Thoracic aorta (tissue), 2 donors: ENCODE results near the gene DLEU7. TPM values are rescaled to one million over a fixed set of nuclear protein-coding genes. Genes with fewer than 3 reads are reported as not detected.

Experiments
- ATAC-seq: fragments of 150-250 bp; one replicate; pipeline ENCODE4 v1.8.0; 2017; ENCODE audit warnings: low read depth; ENCODE audit not compliant: insufficient number of reproducible peaks, low FRiP score
- DNase-seq: peaks from one replicate; pipeline ENCODE4 v3.0.0-alpha.2; 2020; ENCODE audit warnings: low spot score
- H3K27ac ChIP-seq, 2 donors: fragments of 200-600 bp; sonication (generic); 1 replicate in 1 of 2; 2 replicates in 1 of 2; pipeline ENCODE4 v1.5.1; 2016; ENCODE audit warnings: mild to moderate bottlenecking in 2 of 2, moderate library complexity in 2 of 2
- H3K27me3 ChIP-seq: fragments of 200-600 bp; sonication (generic); replicated peaks from 2 replicates; pipeline ENCODE4 v1.6.0; 2016; ENCODE audit warnings: mild to moderate bottlenecking; ENCODE audit not compliant: insufficient read depth
- H3K36me3 ChIP-seq: fragments of 200-600 bp; sonication (generic); one replicate; pipeline ENCODE4 v1.5.1; 2016
- H3K4me1 ChIP-seq, 2 donors: fragments of 200-600 bp; sonication (generic); 1 replicate in 1 of 2; 2 replicates in 1 of 2; pipeline versions ENCODE4 v1.5.1 to v1.6.0; 2016; ENCODE audit warnings: low read depth in 2 of 2, mild to moderate bottlenecking in 1 of 2; ENCODE audit not compliant: control insufficient read depth in 1 of 2
- H3K4me3 ChIP-seq: fragments of 200-600 bp; sonication (generic); 2 replicates; pipeline ENCODE4 v1.5.1; 2016; ENCODE audit warnings: mild to moderate bottlenecking
- H3K9me3 ChIP-seq: fragments of 200-600 bp; sonication (generic); 2 replicates; pipeline ENCODE4 v1.5.1; 2016
- CTCF ChIP-seq: fragments of 200-600 bp; sonication (generic); IDR thresholded peaks from one replicate; pipeline ENCODE4 v1.5.1; 2019; ENCODE audit warnings: antibody characterized with exemption
- total RNA-seq, 2 donors: library from RNA; depleted of rRNA; stranded (reverse); fragments of >200 nt; gene quantifications; one replicate each; pipeline versions ENCODE4 v1.1.0 to v1.2.3, GENCODE V29; 2016

Gene DLEU7
- total RNA-seq, 2 donors from 2014 or later, result 0.14 TPM; not detected in 1

- Histone ChIP-seq H3K4me3 (no peak overlapping the region), H3K9me3 (no peaks in the 10 kb centered on the region), H3K27me3 (no peaks in the 10 kb centered on the region), H3K4me1 (peaks cover 3 to 24% of the 10 kb centered on the region in 2 donors), H3K36me3 (no peaks in the 10 kb centered on the region), H3K27ac (no peak overlapping the region)
- ATAC-seq (no peak), DNase-seq (no peak)
- TF ChIP-seq CTCF, result no peak
Observed at GRCh38 chr13:50839828-50840227, 3.7 kb downstream of the DLEU7 start.

GRCh38 chr13:50838701-50839100 is 4.8 kb downstream of the DLEU7 start:
- peaks cover 3 to 12% of the 10 kb centered on the region in 2 donors for H3K4me1 ChIP-seq
- no peak for DNase-seq
- no peak overlapping the region for H3K27ac ChIP-seq
- no peaks in the 10 kb centered on the region for H3K27me3 ChIP-seq
- no peaks in the 10 kb centered on the region for H3K36me3 ChIP-seq
- no peak overlapping the region for H3K4me3 ChIP-seq
- no peak for TF ChIP-seq CTCF
- ATAC-seq, result no peak
- no peaks in the 10 kb centered on the region for H3K9me3 ChIP-seq

- H3K9me3 ChIP-seq, result no peaks in the 10 kb centered on the region
- H3K4me1 ChIP-seq, result peaks cover 2 to 6% of the 10 kb centered on the region in 2 donors
- TF ChIP-seq CTCF, result no peak
- DNase-seq (no peak), ATAC-seq (no peak)
- no peak overlapping the region for H3K4me3 ChIP-seq
- H3K27ac ChIP-seq, result no peak overlapping the region
- no peaks in the 10 kb centered on the region for H3K27me3 ChIP-seq
- no peaks in the 10 kb centered on the region for H3K36me3 ChIP-seq
Observed at GRCh38 chr13:50838031-50838430, 5.5 kb downstream of the DLEU7 start.

- DNase-seq (no peak), ATAC-seq (no peak)
- Histone ChIP-seq H3K9me3 (no peaks in the 10 kb centered on the region), H3K4me3 (no peak overlapping the region), H3K4me1 (no peaks in the 10 kb centered on the region), H3K27ac (no peak overlapping the region), H3K36me3 (no peaks in the 10 kb centered on the region), H3K27me3 (no peaks in the 10 kb centered on the region)
- TF ChIP-seq CTCF, result no peak
Observed at GRCh38 chr13:50831512-50831911, 12.0 kb downstream of the DLEU7 start.

GRCh38 chr13:50829896-50830295 is 13.6 kb downstream of the DLEU7 start:
- H3K27me3 ChIP-seq, result no peaks in the 10 kb centered on the region
- ATAC-seq (no peak), DNase-seq (no peak)
- H3K4me3 ChIP-seq, result no peak overlapping the region
- H3K9me3 ChIP-seq, result no peaks in the 10 kb centered on the region
- H3K27ac ChIP-seq, result no peak overlapping the region
- no peak for TF ChIP-seq CTCF
- H3K4me1 ChIP-seq, result no peaks in the 10 kb centered on the region
- no peaks in the 10 kb centered on the region for H3K36me3 ChIP-seq
